Erythroblast (primary cell): ENCODE results near the gene RPRML.
"Not testable (repeated sequence)": the region's sequence is repeated elsewhere in the genome, so short reads cannot be mapped to it uniquely, and the experiment has no call there.

ENCODE experiments used
- DNase-seq, 2 experiments: peaks; one replicate each; lab custom pipeline; 2025; lab: John Stamatoyannopoulos, UW
- GATA1 ChIP-seq: IDR thresholded peaks from 2 replicates; pipeline ENCODE4 v1.6.1; 2011; ENCODE audit warnings: low read depth, mild to moderate bottlenecking, control low read depth, low read length, moderate library complexity
- POLR2A ChIP-seq: IDR thresholded peaks from 2 replicates; pipeline ENCODE4 v1.6.1; 2011; ENCODE audit warnings: mild to moderate bottlenecking, low read length

Gene RPRML

GRCh38 chr17:46979147-46979863 lies at the start of gene RPRML:
RPRML (minus strand) TSS chr17:46979253; CDS start chr17:46979007, 246 bp downstream.
- DNase-seq: peak; percentile 11 to 21
- TF ChIP-seq GATA1 (no peak), POLR2A (no peak)

GRCh38 chr17:47016966-47017365 lies 37.9 kb upstream of the RPRML start:
- not testable (repeated sequence) for DNase-seq

DNA sequence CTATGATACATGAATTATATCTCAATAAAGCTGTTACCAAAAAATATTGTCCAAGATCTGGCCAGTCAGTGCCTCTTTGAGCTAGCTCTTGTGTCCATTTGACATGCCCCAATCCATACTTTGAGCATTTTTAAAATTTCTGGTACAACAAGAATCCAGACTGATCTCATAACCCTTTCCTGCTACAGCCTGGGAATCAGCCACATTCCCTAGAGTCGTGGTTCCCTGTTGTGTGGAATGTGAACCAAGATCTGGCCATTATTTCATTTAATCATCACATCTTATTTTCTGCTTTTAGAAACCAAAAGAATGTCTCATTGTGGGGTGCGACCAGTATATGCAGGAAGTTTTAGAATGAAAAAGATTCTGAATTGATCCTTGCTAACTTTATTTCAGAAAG lies 34.3 kb upstream of the RPRML start:
- no peak for TF ChIP-seq POLR2A
- no peak for TF ChIP-seq GATA1
- no peak for DNase-seq

GRCh38 chr17:47012457-47012856 lies 33.4 kb upstream of the RPRML start:
- TF ChIP-seq GATA1: no peak
- TF ChIP-seq POLR2A: no peak
- no peak for DNase-seq

DNA sequence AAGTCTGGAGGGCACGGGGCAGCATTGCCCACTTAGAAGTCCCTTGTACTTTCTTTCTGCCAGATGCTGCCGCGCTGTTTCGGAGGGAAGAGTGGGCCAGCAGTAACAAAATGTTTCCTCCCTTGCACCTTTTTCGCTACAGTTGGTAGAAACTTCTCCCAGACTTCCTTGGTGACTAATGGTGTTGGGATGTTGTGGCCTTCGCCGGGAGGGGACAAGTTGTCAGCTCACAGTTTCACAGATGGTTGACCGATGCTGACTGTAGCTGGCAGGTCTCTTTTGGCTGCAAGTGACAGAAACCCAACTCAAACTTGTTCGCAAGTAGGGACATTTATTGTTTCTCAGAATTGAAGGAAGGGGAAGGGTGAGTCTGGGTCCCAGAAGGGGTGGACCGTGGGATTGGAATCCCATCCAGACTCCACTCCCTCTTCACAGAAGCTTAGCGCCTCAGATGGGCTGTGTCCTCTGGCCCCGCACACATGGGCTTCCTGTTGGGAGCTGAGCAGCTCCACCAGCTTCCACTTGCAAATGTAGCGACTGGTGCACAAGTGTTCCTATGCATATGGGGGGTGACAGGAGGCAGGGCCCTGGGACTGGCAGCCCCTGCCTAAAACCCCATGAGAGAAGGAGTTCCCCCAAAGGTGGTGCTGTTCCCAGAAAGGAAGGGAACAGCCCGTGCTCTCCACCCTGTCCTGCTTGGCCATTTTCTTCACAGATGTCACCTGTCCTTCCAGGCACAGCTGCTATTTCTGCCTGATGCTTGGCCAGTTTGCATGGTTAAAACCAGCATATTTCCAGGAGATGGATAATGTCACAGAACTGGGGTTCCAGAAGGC lies 30.9 kb upstream of the RPRML start:
- no peak for TF ChIP-seq GATA1
- TF ChIP-seq POLR2A: no peak
- DNase-seq: no peak

GRCh38 chr17:47004906-47005305 lies 25.9 kb upstream of the RPRML start:
- no peak for DNase-seq
- TF ChIP-seq POLR2A: no peak
- TF ChIP-seq GATA1: no peak

GRCh38 chr17:47003864-47004263 lies 24.8 kb upstream of the RPRML start:
- not testable (repeated sequence) for DNase-seq

GRCh38 chr17:46995841-46996571 lies 17.0 kb upstream of the RPRML start:
- no peak for TF ChIP-seq POLR2A
- DNase-seq: no peak

- TF ChIP-seq POLR2A (no peak), GATA1 (no peak)
- no peak for DNase-seq
Measured at GRCh38 chr17:46994993-46995392, 15.9 kb upstream of the RPRML start.

- TF ChIP-seq GATA1 (no peak), POLR2A (no peak)
- no peak for DNase-seq
Measured at GRCh38 chr17:46991617-46992016, 12.6 kb upstream of the RPRML start.

DNA sequence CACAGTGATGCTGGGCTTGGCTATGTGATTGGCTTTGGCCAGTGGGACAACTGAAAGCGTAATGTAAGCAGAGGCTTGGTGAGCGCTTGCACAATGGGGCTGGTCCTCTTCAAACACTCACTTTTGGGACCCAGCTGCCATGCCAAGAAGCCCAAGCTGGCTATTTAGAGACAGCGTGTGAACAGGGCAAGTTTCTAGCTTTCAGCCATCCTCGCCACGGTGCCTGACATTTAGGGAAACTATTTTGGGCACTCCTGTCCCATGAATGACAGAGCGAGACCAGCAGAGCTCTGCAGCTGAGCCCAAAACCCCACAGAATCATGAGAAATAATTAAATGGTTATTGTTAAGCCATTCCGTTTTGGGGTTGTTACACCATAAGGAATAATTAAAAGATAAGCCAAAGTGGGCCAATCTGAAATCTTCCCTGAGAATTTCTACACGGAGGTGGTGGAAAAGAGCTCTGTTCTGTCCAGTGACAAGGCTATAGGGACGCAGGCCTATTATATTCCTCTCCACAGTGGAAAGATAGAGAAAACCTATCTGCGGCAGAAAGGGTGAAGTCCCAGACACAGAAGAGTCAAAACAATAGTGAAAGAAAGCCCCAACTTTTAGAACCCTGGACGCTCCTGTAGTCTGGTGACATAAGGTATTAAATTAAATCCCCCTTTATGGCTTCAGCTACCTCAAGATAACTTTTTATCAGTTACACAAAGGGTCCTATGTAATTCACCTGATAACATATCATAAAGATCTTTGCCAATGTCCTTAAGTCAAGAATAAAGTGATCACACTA lies 10.8 kb upstream of the RPRML start:
- no peak for TF ChIP-seq GATA1
- no peak for TF ChIP-seq POLR2A
- DNase-seq: no peak

DNA sequence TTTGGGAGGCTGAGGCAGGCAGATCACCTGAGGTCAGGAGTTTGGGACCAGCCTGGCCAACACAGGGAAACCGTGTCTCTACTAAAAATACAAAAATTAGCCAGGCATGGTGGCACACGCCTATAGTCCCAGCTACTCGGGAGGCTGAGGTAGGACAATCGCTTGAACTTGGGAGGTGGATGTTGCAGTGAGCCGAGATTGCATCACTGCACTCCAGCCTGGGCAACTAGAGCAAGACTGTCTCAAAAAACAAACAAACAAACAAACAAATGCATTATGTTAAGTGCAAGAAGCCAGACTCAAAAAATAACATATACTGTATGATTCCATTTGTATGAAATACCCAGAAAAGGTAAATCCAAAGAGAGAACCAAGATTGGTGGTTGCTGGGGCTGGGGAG lies 8.9 kb upstream of the RPRML start:
- DNase-seq: not testable (repeated sequence)

- no peak for DNase-seq
- TF ChIP-seq GATA1 (no peak), POLR2A (no peak)
Measured at GRCh38 chr17:46986366-46986765, 7.3 kb upstream of the RPRML start.
